SK-N-SH (cell line): ENCODE results near the gene BAIAP2. TPM values are rescaled to one million over a fixed set of nuclear protein-coding genes. Genes with fewer than 3 reads are reported as not detected.

Experiments
- CTCF ChIA-PET: fragments of 300-600, 350-600 bp; formaldehyde crosslinking; extraction: SDS; loops from one replicate; lab custom pipeline; 2021; lab: Yijun Ruan, JAX
- POLR2A ChIA-PET: fragments of 350-600 bp; sonication (Branson Sonifier 250); formaldehyde crosslinking; extraction: SDS; loops from one replicate; lab custom pipeline; 2020; ENCODE audit warnings: antibody characterized with exemption, inconsistent platforms; lab: Yijun Ruan, JAX
- DNase-seq: peaks from one replicate; pipeline ENCODE4 v3.0.0; 2012
- H2AFZ ChIP-seq: fragments of 200-600 bp; sonication (generic); 2 replicates; pipeline ENCODE4 v1.8.1; 2016; ENCODE audit warnings: antibody characterized with exemption, mild to moderate bottlenecking, low read depth
- H3F3A ChIP-seq: fragments of 200-600 bp; sonication (generic); replicated peaks from 2 replicates; pipeline ENCODE3; 2016; ENCODE audit warnings: antibody characterized with exemption, mild to moderate bottlenecking; ENCODE audit not compliant: insufficient read depth
- H3K27ac ChIP-seq, 2 experiments: fragments of 200-500 bp in 1 of 2; fragments of 200-600 bp in 1 of 2; sonication (Bioruptor generic) in 1 of 2; sonication (generic), shearing (Covaris generic) in 1 of 2; 2 replicates each; pipeline versions ENCODE4 v1.5.1 to v1.6.1; 2014 to 2016; ENCODE audit warnings: low read depth in 2 of 2, inconsistent platforms in 1 of 2, low read length in 1 of 2, mild to moderate bottlenecking in 1 of 2, mixed read lengths in 1 of 2
- H3K27me3 ChIP-seq: fragments of 200-600 bp; sonication (generic), shearing (Covaris generic); 2 replicates; pipeline ENCODE4 v1.6.1; 2016; ENCODE audit warnings: mixed run types; ENCODE audit not compliant: insufficient read depth
- H3K36me3 ChIP-seq, 2 experiments: fragments of 200-500 bp in 1 of 2; fragments of 200-600 bp in 1 of 2; sonication (Bioruptor generic) in 1 of 2; sonication (generic) in 1 of 2; replicated peaks in 1 of 2; 2 replicates each; pipeline versions ENCODE3 to v1.5.1; 2014 to 2016; ENCODE audit warnings: low read length in 1 of 2, mild to moderate bottlenecking in 1 of 2; ENCODE audit not compliant: insufficient read depth in 2 of 2, control insufficient read depth in 1 of 2
- H3K4me1 ChIP-seq, 2 experiments: fragments of 200-500 bp in 1 of 2; fragments of 200-600 bp in 1 of 2; sonication (Bioruptor generic) in 1 of 2; sonication (generic), shearing (Covaris generic) in 1 of 2; 2 replicates each; pipeline versions ENCODE4 v1.5.1 to v1.6.1; 2014 to 2016; ENCODE audit warnings: low read depth in 1 of 2, low read length in 1 of 2, mixed run types in 1 of 2; ENCODE audit not compliant: insufficient read depth in 2 of 2, control insufficient read depth in 1 of 2
- H3K4me2 ChIP-seq: fragments of 200-600 bp; sonication (generic), shearing (Covaris generic); 2 replicates; pipeline ENCODE4 v1.6.1; 2017; ENCODE audit warnings: mixed run types
- H3K4me3 ChIP-seq, 2 experiments: fragments of 200-500 bp in 1 of 2; fragments of 200-600 bp in 1 of 2; sonication (Bioruptor generic) in 1 of 2; sonication (generic), shearing (Covaris generic) in 1 of 2; 2 replicates each; pipeline versions ENCODE4 v1.5.1 to v1.8.1; 2014 to 2016; ENCODE audit warnings: low read depth in 2 of 2, inconsistent platforms in 1 of 2, low read length in 1 of 2, mild to moderate bottlenecking in 1 of 2, mixed read lengths in 1 of 2, moderate library complexity in 1 of 2
- H3K79me2 ChIP-seq: fragments of 200-600 bp; sonication (generic); 2 replicates; pipeline ENCODE4 v1.8.1; 2017; ENCODE audit warnings: mild to moderate bottlenecking; ENCODE audit not compliant: insufficient read depth
- H3K9ac ChIP-seq: fragments of 200-600 bp; sonication (generic); 2 replicates; pipeline ENCODE4 v1.6.1; 2017; ENCODE audit warnings: mixed run types
- H3K9me2 ChIP-seq: fragments of 200-600 bp; sonication (generic); 2 replicates; pipeline ENCODE4 v1.6.1; 2017; ENCODE audit warnings: mixed run types
- H3K9me3 ChIP-seq: fragments of 200-600 bp; sonication (generic); 2 replicates; pipeline ENCODE4 v1.6.1; 2017; ENCODE audit warnings: mixed run types, mild to moderate bottlenecking, moderate library complexity
- H4K20me1 ChIP-seq: fragments of 200-600 bp; sonication (generic); 2 replicates; pipeline ENCODE4 v1.6.1; 2017; ENCODE audit warnings: mild to moderate bottlenecking, mixed run types; ENCODE audit not compliant: insufficient read depth
- ELF1 ChIP-seq: IDR thresholded peaks from 2 replicates; pipeline ENCODE4 v1.4.0; 2012
- EP300 ChIP-seq, 2 experiments: IDR thresholded peaks; 2 replicates each; pipeline versions ENCODE4 v1.4.0 to v1.6.1; 2012; ENCODE audit warnings: borderline replicate concordance in 1 of 2, low read depth in 1 of 2, low read length in 1 of 2
- FOSL2 ChIP-seq: IDR thresholded peaks from 2 replicates; pipeline ENCODE4 v1.4.0; 2012; ENCODE audit warnings: low read depth, mild to moderate bottlenecking, moderate library complexity, borderline replicate concordance
- FOXM1 ChIP-seq: IDR thresholded peaks from 2 replicates; pipeline ENCODE4 v1.4.0; 2012; ENCODE audit warnings: low read depth, mild to moderate bottlenecking
- GABPA ChIP-seq: IDR thresholded peaks from 2 replicates; pipeline ENCODE4 v1.4.0; 2012; ENCODE audit warnings: low read depth, mild to moderate bottlenecking
- JUND ChIP-seq: IDR thresholded peaks from 2 replicates; pipeline ENCODE4 v1.4.0; 2012
- MAX ChIP-seq: IDR thresholded peaks from 2 replicates; pipeline ENCODE4 v1.4.0; 2012; ENCODE audit warnings: low read depth
- MXI1 ChIP-seq: IDR thresholded peaks from 2 replicates; pipeline ENCODE4 v1.6.1; 2012; ENCODE audit warnings: mild to moderate bottlenecking, low read depth, low read length, improper control_type of control experiment
- POLR2AphosphoS5 ChIP-seq: IDR thresholded peaks from 2 replicates; pipeline ENCODE4 v1.6.1; 2012; ENCODE audit warnings: low read depth, low read length
- RXRA ChIP-seq: IDR thresholded peaks from 2 replicates; pipeline ENCODE4 v1.4.0; 2012; ENCODE audit warnings: low read depth, mild to moderate bottlenecking, borderline replicate concordance
- SIN3A ChIP-seq: IDR thresholded peaks from 2 replicates; pipeline ENCODE4 v1.6.1; 2012; ENCODE audit warnings: low read depth, mild to moderate bottlenecking, low read length, moderate library complexity, borderline replicate concordance
- TCF12 ChIP-seq: IDR thresholded peaks from 2 replicates; pipeline ENCODE4 v1.4.0; 2012
- TEAD4 ChIP-seq: IDR thresholded peaks from 2 replicates; pipeline ENCODE4 v1.4.0; 2012; ENCODE audit warnings: mild to moderate bottlenecking, borderline replicate concordance; ENCODE audit not compliant: insufficient read depth
- USF1 ChIP-seq: IDR thresholded peaks from 2 replicates; pipeline ENCODE4 v1.4.0; 2012; ENCODE audit warnings: low read depth, borderline replicate concordance
- ZBTB33 ChIP-seq: IDR thresholded peaks from 2 replicates; pipeline ENCODE4 v1.4.0; 2012; ENCODE audit warnings: low read depth, borderline replicate concordance
- WGBS: methylation state at CpG from one replicate; pipeline ENCODE4 v1.1.6; 2017; ENCODE audit warnings: low lambda C conversion rate; 5-methylcytosine and 5-hydroxymethylcytosine counted together
- polyA plus RNA-seq, 3 experiments: library from polyadenylated mRNA; depleted of rRNA; stranded (reverse); fragments of >200 nt; gene quantifications; 2 replicates each; pipeline ENCODE4 v1.2.3, GENCODE V29; 2012

BAIAP2 gene
- polyA plus RNA-seq, 1 of the 3 experiments (the other 2 are of a cell fraction) = 19.8 TPM

GRCh38 chr17:81108220-81108619 lies 73.3 kb downstream of the BAIAP2 start:
- H3K36me3 ChIP-seq = peaks cover 0 to 16% of the 10 kb centered on the region in 2 experiments
- H3K27me3 ChIP-seq = no peaks in the 10 kb centered on the region
- peaks cover 0 to 6% of the 10 kb centered on the region in 2 experiments; a peak in 1 of 4 replicates for H3K4me1 ChIP-seq
- no peaks in the 10 kb centered on the region for H3K9me3 ChIP-seq
- no peak overlapping the region for H3K4me3 ChIP-seq
- ChIA-PET POLR2A (no interaction called here), CTCF (interaction anchor here (0.8 to 11.0 kb wide), 2 partner anchors 26 to 82 kb away, joined by 3 to 89 read pairs; no protein-coding TSS in a partner anchor)
- 97% methylated on average over 7 of the region's 9 CpGs for WGBS
- no peak overlapping the region for H2AFZ ChIP-seq
- no peak for TF ChIP-seq ELF1
- no peak for TF ChIP-seq SIN3A
- no peak for TF ChIP-seq GABPA
- no peak for TF ChIP-seq RXRA
- TF ChIP-seq POLR2AphosphoS5 = no peak
- TF ChIP-seq FOXM1 = no peak
- no peak for DNase-seq
- no peaks in the 10 kb centered on the region for H4K20me1 ChIP-seq
- H3K9ac ChIP-seq = no peak overlapping the region
- no peak overlapping the region for H3K4me2 ChIP-seq
- no peaks in the 10 kb centered on the region for H3K9me2 ChIP-seq
- H3K27ac ChIP-seq = no peak overlapping the region
- no peaks in the 10 kb centered on the region for H3K79me2 ChIP-seq
- H3F3A ChIP-seq = no peaks in the 10 kb centered on the region

GRCh38 chr17:81109957-81110356 lies 75.0 kb downstream of the BAIAP2 start:
- no peak overlapping the region for H3K4me2 ChIP-seq
- POLR2A ChIA-PET = no interaction called here
- H3K27ac ChIP-seq = no peak overlapping the region
- no peak for DNase-seq
- H3F3A ChIP-seq = no peaks in the 10 kb centered on the region
- 94% methylated on average over 22 of the region's 22 CpGs for WGBS
- peaks cover 0 to 5% of the 10 kb centered on the region in 2 experiments for H3K36me3 ChIP-seq
- no peak for TF ChIP-seq RXRA
- no peak for TF ChIP-seq ZBTB33
- no peak for TF ChIP-seq TCF12
- no peak for TF ChIP-seq EP300 (IDR thresholded peaks at IDR 0.05; ENCODE audit: borderline replicate concordance in 1 of 2, low read depth in 1 of 2, low read length in 1 of 2)
- no peak for TF ChIP-seq MAX
- TF ChIP-seq GABPA = no peak
- no peak for TF ChIP-seq JUND
- no peak for TF ChIP-seq MXI1
- no peak for TF ChIP-seq USF1
- no peak for TF ChIP-seq FOSL2
- TF ChIP-seq TEAD4 = no peak
- TF ChIP-seq, all 33 proteins: peak for 0
- Histone ChIP-seq H3K9me2 (no peaks in the 10 kb centered on the region), H3K79me2 (no peaks in the 10 kb centered on the region), H4K20me1 (no peaks in the 10 kb centered on the region), H2AFZ (no peak overlapping the region), H3K4me3 (no peak overlapping the region), H3K27me3 (no peaks in the 10 kb centered on the region), H3K4me1 (peaks cover 0 to 20% of the 10 kb centered on the region in 2 experiments; a peak in 1 of 4 replicates), H3K9me3 (no peaks in the 10 kb centered on the region), H3K9ac (no peak overlapping the region)
- CTCF ChIA-PET = interaction anchor here (0.5 to 13.0 kb wide), 6 partner anchors 6 to 88 kb away, joined by 3 to 177 read pairs (median 39); no protein-coding TSS in a partner anchor
